ENCODE results near the gene RPL27A. TPM values are rescaled to one million over a fixed set of nuclear protein-coding genes. Genes with fewer than 3 reads are reported as not detected.

RPL27A gene
- total RNA-seq, 1 donor from 2014 or later, result 815 TPM

DNA sequence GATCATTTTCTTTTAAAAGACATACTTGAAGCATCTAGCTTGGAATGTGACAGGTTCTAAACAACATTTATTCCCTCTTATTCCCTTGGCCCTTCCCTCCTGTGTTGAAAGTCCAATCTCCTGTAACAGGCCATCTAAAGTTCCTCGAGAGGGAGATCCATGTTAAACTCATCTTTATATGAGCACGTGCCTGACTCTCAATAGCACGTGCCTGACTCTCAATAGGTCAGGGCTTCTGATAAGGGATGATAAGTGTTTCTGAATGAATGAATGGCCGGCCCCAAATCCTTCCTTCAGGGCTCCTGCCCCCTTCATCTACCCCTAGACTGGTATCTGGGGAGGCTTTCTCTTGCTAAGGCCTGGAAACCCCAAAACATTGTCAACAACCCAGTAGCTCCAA lies 27.2 kb downstream of the RPL27A start:
- Mint-ChIP-seq H3K36me3 (ENCODE audit: unreplicated experiment) (peaks cover 45% of the 10 kb centered on the region), H3K4me1 (ENCODE audit: unreplicated experiment) (peaks cover 22% of the 10 kb centered on the region), H3K4me3 (ENCODE audit: unreplicated experiment) (no peak overlapping the region), H3K27me3 (ENCODE audit: unreplicated experiment) (no peaks in the 10 kb centered on the region), H3K27ac (ENCODE audit: unreplicated experiment) (peak overlapping the region; percentile 84), H3K9me3 (ENCODE audit: unreplicated experiment) (no peaks in the 10 kb centered on the region)
- TF ChIP-seq, protein P1, sequence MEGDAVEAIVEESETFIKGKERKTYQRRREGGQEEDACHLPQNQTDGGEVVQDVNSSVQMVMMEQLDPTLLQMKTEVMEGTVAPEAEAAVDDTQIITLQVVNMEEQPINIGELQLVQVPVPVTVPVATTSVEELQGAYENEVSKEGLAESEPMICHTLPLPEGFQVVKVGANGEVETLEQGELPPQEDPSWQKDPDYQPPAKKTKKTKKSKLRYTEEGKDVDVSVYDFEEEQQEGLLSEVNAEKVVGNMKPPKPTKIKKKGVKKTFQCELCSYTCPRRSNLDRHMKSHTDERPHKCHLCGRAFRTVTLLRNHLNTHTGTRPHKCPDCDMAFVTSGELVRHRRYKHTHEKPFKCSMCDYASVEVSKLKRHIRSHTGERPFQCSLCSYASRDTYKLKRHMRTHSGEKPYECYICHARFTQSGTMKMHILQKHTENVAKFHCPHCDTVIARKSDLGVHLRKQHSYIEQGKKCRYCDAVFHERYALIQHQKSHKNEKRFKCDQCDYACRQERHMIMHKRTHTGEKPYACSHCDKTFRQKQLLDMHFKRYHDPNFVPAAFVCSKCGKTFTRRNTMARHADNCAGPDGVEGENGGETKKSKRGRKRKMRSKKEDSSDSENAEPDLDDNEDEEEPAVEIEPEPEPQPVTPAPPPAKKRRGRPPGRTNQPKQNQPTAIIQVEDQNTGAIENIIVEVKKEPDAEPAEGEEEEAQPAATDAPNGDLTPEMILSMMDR (IDR thresholded peaks at IDR 0.05), result no peak
- DNase-seq (ENCODE audit: extremely low spot score, unreplicated experiment), result no peak

DNA sequence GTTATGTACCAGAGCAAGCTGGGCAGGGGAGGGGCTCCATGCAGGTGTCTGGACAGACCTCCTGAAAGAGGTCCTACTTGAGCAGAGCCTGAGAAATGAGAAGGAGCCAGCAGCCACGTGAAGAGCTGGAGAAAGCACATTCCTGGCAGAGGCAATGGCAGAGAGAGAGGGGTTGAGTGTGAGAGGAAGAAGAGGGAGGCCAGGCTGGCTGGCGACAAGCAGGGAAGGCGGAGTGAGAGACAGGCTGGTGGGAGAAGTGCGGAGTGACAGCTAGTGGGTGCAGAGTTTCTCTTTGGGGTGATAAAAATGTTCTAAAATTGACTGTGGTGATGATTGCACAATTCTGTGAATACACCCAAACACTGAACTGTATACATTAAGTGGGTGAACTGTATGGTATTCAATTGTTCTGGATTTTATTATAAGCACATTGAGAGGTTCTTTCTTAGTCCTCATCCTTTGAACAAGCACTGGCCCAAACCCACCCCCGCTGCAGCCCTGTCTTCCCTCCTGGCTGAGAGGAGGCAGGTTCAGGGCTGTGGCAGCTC lies 29.4 kb downstream of the RPL27A start:
- no peak for DNase-seq (ENCODE audit: extremely low spot score, unreplicated experiment)
- TF ChIP-seq, protein P1 (IDR thresholded peaks at IDR 0.05), result no peak
- H3K4me1 Mint-ChIP-seq (ENCODE audit: unreplicated experiment), result peaks cover 26% of the 10 kb centered on the region
- H3K27me3 Mint-ChIP-seq (ENCODE audit: unreplicated experiment), result no peaks in the 10 kb centered on the region
- H3K36me3 Mint-ChIP-seq (ENCODE audit: unreplicated experiment), result peaks cover 43% of the 10 kb centered on the region
- H3K9me3 Mint-ChIP-seq (ENCODE audit: unreplicated experiment), result no peaks in the 10 kb centered on the region
- no peak overlapping the region for H3K27ac Mint-ChIP-seq (ENCODE audit: unreplicated experiment)
- no peak overlapping the region for H3K4me3 Mint-ChIP-seq (ENCODE audit: unreplicated experiment)

DNA sequence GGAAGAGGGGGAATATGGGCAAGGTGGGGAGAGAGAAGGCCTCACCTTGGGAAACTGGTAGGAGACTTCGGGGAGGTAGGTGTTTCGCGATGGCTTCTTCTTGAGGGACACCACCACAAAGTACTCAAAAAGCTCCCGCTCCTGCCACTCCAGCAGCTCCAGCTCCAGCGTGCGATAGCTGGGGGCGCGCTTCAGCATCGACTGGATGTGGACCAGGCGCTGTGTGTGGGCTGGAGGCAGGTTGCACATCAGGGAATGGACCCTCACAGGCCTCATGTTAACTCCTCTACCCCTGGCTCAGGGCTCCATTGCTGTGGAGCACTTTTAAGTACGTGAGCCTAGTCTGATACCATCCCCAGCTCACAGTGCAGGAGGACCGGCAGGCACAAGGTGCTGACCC lies 29.9 kb downstream of the RPL27A start:
- no peaks in the 10 kb centered on the region for H3K9me3 Mint-ChIP-seq (ENCODE audit: unreplicated experiment)
- H3K4me3 Mint-ChIP-seq (ENCODE audit: unreplicated experiment), result no peak overlapping the region
- peaks cover 32% of the 10 kb centered on the region for H3K4me1 Mint-ChIP-seq (ENCODE audit: unreplicated experiment)
- no peaks in the 10 kb centered on the region for H3K27me3 Mint-ChIP-seq (ENCODE audit: unreplicated experiment)
- peak overlapping the region; percentile 14 for H3K27ac Mint-ChIP-seq (ENCODE audit: unreplicated experiment)
- TF ChIP-seq, protein P1 (IDR thresholded peaks at IDR 0.05), result no peak
- H3K36me3 Mint-ChIP-seq (ENCODE audit: unreplicated experiment), result peaks cover 47% of the 10 kb centered on the region
- DNase-seq (ENCODE audit: extremely low spot score, unreplicated experiment), result no peak

DNA sequence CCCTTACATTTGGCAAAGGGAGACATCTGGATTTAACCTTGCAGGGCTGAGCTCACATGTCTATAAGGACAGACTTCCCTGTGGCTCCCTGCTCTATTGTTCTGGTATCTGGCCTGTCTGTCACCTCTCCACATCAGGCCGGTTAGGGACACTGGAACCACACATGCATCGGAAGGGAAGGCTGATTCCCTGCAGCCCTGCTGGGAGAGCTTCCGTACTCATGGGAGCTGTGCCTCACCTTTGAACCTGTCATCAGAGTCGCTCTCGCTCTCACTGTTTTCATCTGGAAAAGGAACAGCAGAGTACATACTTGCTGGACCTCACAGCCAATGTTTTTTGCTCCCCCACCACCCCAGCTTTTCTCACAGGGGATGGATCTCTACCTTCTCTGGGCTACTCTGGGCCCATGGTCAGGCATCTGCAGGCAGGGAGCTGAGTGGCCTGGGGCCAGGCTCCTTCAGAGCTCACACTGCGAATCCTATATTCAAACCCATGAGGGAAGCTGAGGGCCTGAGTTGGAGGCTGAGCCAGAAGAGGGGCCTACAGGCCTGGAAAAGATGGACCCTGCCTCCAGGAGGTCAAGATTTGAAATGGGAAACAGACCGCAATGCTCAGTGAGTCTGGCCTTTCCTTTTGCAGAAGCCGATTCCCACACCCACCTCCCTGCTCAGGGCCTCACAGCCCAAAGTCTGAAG lies 31.3 kb downstream of the RPL27A start:
- H3K27ac Mint-ChIP-seq (ENCODE audit: unreplicated experiment), result no peak overlapping the region
- H3K27me3 Mint-ChIP-seq (ENCODE audit: unreplicated experiment), result no peaks in the 10 kb centered on the region
- H3K36me3 Mint-ChIP-seq (ENCODE audit: unreplicated experiment), result peaks cover 47% of the 10 kb centered on the region
- peaks cover 38% of the 10 kb centered on the region for H3K4me1 Mint-ChIP-seq (ENCODE audit: unreplicated experiment)
- TF ChIP-seq, protein P1 (IDR thresholded peaks at IDR 0.05), result no peak
- H3K9me3 Mint-ChIP-seq (ENCODE audit: unreplicated experiment), result no peaks in the 10 kb centered on the region
- DNase-seq (ENCODE audit: extremely low spot score, unreplicated experiment), result no peak
- no peak overlapping the region for H3K4me3 Mint-ChIP-seq (ENCODE audit: unreplicated experiment)

DNA sequence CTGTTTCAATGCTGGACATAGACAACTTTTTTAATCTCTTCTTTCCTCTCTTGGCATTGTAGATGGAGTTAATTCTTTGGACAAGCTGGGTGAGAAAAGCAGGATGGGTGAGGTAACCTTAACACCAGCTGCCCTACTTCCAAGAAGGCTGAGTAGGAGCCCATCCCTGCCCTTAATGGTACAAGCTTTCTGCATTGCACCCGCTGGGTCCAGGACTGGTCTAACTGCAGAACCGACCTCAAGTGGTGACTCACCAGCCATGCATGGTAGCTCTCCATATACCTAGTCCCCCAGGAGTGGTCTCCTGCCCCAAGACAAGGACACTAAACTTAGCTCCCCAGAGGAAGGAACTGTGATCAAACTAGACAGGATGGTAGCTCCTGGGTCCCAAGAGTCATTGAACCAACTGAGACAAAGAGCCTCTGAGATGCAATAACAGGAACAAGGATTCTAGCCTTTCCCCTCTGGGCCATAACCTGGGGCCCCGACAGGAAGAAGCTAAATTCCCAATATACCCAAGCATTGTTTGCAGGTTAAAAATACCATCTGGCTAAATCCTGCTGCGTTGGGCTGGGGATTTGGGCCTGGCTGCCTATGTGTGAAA lies 32.1 kb downstream of the RPL27A start:
- Mint-ChIP-seq H3K9me3 (ENCODE audit: unreplicated experiment) (no peaks in the 10 kb centered on the region), H3K27me3 (ENCODE audit: unreplicated experiment) (no peaks in the 10 kb centered on the region), H3K4me1 (ENCODE audit: unreplicated experiment) (peaks cover 38% of the 10 kb centered on the region), H3K4me3 (ENCODE audit: unreplicated experiment) (no peak overlapping the region), H3K27ac (ENCODE audit: unreplicated experiment) (no peak overlapping the region), H3K36me3 (ENCODE audit: unreplicated experiment) (peaks cover 47% of the 10 kb centered on the region)
- no peak for DNase-seq (ENCODE audit: extremely low spot score, unreplicated experiment)
- TF ChIP-seq, protein P1 (IDR thresholded peaks at IDR 0.05), result no peak

Data from osteocyte (in vitro differentiated cells).